GM12872 (cell line): ENCODE data around the gene ZNF790.

Source experiments
- CTCF ChIP-seq: IDR thresholded peaks from 3 replicates; pipeline ENCODE4 v1.5.1; 2011; ENCODE audit warnings: low read depth, mild to moderate bottlenecking, low read length, moderate library complexity; ENCODE audit not compliant: insufficient read depth

ZNF790 gene

GRCh38 chr19:36837906-36838783 is at the start of gene ZNF790:
Gene ZNF790 (minus strand): TSS chr19:36838387. CDS start chr19:36825619, 12,768 bp downstream.
- TF ChIP-seq CTCF = no peak

GRCh38 chr19:36876993-36877938 is 39.1 kb upstream of the ZNF790 start:
- no peak for TF ChIP-seq CTCF

GRCh38 chr19:36851898-36852297 is 13.7 kb upstream of the ZNF790 start:
- TF ChIP-seq CTCF = no peak

GRCh38 chr19:36850559-36851442 is 12.6 kb upstream of the ZNF790 start, which contains the start of gene ZNF345:
Gene ZNF345 (plus strand): TSS chr19:36850876. CDS start chr19:36876831, 25,955 bp downstream.
- TF ChIP-seq CTCF = no peak

- TF ChIP-seq CTCF = no peak
These were observed 11.7 kb upstream of the ZNF790 start for GRCh38 chr19:36849701-36850558.

- TF ChIP-seq CTCF = no peak
These were observed 9.8 kb upstream of the ZNF790 start for GRCh38 chr19:36847968-36848367.
